ENCODE measurements around the gene APOB.

GRCh38 chr2:20953146-20953824, 90.6 kb downstream of the APOB start:
- TF ChIP-seq EZH2 (IDR thresholded peaks at IDR 0.05; ENCODE audit: insufficient read depth, poor library complexity, severe bottlenecking) (no peak), EZH2phosphoT487 (IDR thresholded peaks at IDR 0.05; ENCODE audit: insufficient read depth, low read depth) (no peak)
